Measurements from ENCODE around the gene WNT1.
A peak's percentile ranks its signal among the peaks of the same experiment; 100 is the strongest.

The WNT1 gene

DNA sequence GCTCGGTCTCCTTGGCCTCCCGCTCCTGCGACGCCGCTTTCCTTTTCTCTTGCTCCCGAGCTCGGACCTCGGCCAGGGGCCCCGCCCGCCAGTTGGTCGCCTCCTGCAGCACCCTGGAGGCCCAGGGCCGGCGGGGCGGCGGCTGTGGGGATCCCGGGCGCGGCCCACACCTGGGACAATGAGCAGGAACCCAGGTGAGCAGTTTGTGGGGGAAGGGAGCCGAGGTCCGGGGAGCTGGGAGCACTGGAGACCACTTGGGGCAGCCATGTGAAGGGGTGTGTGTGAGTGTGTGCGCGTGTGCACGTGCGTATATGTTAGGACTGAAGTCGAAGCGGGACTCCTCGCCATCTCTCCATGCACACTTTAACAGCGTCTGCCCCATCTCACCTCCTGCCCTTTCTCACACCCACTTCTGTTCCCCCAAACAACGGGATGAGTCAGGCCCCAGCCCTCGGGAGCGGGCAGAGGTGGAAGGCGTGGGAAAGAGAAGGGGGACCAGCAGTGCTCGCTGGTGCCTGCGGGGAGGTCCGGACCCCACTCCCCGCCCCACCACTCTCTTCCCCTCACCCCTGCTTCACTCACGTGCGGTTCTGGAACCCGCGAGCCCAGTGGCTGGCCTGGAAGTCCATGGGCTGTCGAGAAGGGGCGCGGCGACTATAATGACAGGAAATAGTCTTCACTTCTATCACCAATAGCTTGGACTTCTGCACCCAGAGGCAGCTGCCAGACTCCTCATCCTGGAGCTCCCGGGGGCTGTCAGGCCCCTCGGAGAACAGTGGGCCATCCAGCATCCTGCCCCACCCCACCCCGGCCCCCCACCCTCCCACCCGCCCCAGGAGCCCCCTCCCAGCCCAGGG, 20.6 kb downstream of the WNT1 start:
- POLR2A ChIA-PET = interaction anchor here (1.2 kb wide), 1 partner anchor 19 kb away, joined by 3 read pairs; the partner anchor contains the start of gene PRKAG1

DNA sequence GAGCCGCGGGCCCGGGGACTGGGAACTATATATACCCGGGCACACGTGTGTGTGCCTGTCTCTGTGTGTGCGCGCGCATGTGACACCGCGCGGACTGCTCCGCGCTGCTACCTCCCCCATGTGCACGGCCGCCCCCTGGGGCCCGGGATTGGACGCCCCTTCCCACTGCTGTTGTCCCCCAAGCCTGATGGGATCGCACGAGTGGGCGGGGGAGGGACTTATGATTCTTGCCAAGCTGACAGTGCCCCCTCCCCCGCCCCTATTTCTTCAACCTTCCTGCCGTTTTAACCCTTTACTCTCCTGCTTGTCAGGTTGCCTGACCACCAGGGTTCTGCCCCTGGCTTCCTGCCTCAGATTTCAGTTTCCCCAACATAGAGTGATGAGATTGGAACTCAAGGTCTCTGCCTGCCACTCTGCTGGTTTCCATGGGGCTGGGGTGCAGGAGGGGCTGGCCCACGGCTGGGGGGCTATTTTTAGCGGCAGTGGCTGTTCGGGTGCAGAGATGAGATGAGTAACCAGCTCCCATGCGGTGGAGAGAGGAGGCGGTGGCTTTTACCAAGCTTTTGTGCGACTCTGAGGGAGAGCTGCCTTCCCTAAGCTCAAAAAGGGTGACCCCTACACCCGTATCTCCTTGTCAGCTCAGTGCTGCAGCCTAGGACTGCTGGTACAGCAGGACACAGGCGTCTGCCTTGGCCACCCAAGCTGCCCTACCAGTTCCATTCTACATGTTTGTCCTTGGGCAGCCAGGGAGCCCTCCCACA, 21.4 kb downstream of the WNT1 start, which contains the start of gene DDN:
TSS of gene DDN (minus strand) at position 5 of the 761 bp plus-strand sequence. CDS start 88 bp downstream, outside the sequence.
- CTCF ChIA-PET = interaction anchor here (0.8 to 35.8 kb wide), 7 partner anchors 11 to 147 kb away, joined by 3 to 1340 read pairs (median 4); partner anchors contain the start of genes ARF3, PRKAG1, WNT1 and WNT10B

More for the DNA sequence above, 20.6 kb downstream of the WNT1 start:
- H3K4me3 ChIP-seq (ENCODE audit: low read depth, low read length) = peak overlapping the region; percentile 46
- DNase-seq (ENCODE audit: low read depth, low spot score) = no peak
- CTCF ChIA-PET = interaction anchor here (1.3 to 35.8 kb wide), 8 partner anchors 12 to 175 kb away, joined by 3 to 1340 read pairs (median 11); partner anchors contain the start of genes ARF3, DDX23, FKBP11 and PRKAG1
- TF ChIP-seq, protein P1, sequence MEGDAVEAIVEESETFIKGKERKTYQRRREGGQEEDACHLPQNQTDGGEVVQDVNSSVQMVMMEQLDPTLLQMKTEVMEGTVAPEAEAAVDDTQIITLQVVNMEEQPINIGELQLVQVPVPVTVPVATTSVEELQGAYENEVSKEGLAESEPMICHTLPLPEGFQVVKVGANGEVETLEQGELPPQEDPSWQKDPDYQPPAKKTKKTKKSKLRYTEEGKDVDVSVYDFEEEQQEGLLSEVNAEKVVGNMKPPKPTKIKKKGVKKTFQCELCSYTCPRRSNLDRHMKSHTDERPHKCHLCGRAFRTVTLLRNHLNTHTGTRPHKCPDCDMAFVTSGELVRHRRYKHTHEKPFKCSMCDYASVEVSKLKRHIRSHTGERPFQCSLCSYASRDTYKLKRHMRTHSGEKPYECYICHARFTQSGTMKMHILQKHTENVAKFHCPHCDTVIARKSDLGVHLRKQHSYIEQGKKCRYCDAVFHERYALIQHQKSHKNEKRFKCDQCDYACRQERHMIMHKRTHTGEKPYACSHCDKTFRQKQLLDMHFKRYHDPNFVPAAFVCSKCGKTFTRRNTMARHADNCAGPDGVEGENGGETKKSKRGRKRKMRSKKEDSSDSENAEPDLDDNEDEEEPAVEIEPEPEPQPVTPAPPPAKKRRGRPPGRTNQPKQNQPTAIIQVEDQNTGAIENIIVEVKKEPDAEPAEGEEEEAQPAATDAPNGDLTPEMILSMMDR (IDR thresholded peaks at IDR 0.05; ENCODE audit: insufficient read depth, low read length, missing control alignments) = no peak

DNA sequence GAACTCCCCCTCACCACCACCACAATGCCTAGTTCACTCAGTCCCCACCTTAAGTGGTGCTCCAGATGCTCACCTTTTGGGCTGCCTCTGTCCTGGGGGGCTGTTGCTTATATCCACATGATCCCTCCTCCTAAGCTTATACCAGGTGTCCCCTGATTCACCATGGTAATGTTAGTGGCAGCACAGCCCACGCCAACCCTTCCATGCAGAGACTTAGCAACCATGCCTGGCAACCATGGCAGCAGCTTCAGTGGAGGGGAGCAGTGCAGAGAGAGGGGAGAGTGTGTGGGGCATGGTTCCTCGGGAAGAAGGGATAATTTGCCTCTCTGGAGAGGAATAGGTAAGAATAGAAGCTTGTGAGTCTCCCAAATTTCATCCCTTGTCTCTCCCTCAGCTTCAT, 22.2 kb downstream of the WNT1 start:
- ChIA-PET POLR2A (interaction anchor here (0.8 to 1.9 kb wide), 2 partner anchors 14 to 20 kb away, joined by 3 to 7 read pairs; no protein-coding TSS in a partner anchor), CTCF (interaction anchor here (0.8 to 35.8 kb wide), 6 partner anchors 10 to 147 kb away, joined by 3 to 1340 read pairs (median 4); partner anchors contain the start of genes ARF3, PRKAG1, WNT1 and WNT10B)
- TF ChIP-seq, protein P1 (IDR thresholded peaks at IDR 0.05; ENCODE audit: insufficient read depth, low read length, missing control alignments) = no peak
- DNase-seq (ENCODE audit: low read depth, low spot score) = no peak
- H3K4me3 ChIP-seq (ENCODE audit: low read depth, low read length) = no peak overlapping the region

More for the DNA sequence above, 21.4 kb downstream of the WNT1 start, which contains the start of gene DDN:
- H3K4me3 ChIP-seq (ENCODE audit: low read depth, low read length) = peak within 1 kb of the TSS; percentile 46
- POLR2A ChIA-PET = interaction anchor here (0.8 to 1.9 kb wide), 2 partner anchors 15 to 20 kb away, joined by 3 to 7 read pairs; no protein-coding TSS in a partner anchor
- TF ChIP-seq, protein P1 (IDR thresholded peaks at IDR 0.05; ENCODE audit: insufficient read depth, low read length, missing control alignments) = peak; percentile 2
- DNase-seq (ENCODE audit: low read depth, low spot score) = no peak

DNA sequence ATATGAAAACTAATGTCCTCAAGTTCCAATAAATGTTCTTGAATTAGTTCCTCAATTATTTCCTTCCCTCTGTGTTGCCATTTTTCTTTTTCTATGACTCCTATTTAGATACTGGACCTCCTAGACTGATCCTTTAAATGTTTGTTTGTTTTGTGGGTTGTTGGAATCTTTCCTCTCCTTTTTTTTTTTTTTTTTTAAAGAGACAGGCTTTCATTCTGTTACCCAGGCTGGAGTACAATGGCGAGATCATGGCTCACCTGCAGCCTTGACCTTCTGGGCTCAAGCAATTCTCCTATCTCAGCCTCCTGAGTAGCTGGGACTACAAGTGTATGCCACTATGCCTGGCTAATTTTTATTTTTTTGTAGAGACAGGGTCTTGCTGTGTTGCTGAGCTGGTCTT, 30.8 kb downstream of the WNT1 start:
- DNase-seq (ENCODE audit: low read depth, low spot score) = no peak
- POLR2A ChIA-PET = interaction anchor here (0.7 kb wide), 1 partner anchor 122 kb away, joined by 3 read pairs; the partner anchor contains the start of gene TUBA1B
- no peak overlapping the region for H3K4me3 ChIP-seq (ENCODE audit: low read depth, low read length)
- TF ChIP-seq, protein P1 (IDR thresholded peaks at IDR 0.05; ENCODE audit: insufficient read depth, low read length, missing control alignments) = no peak
- CTCF ChIA-PET = interaction anchor here (0.6 to 35.8 kb wide), 4 partner anchors 10 to 226 kb away, joined by 3 to 1340 read pairs (median 154); partner anchors contain the start of genes ARF3, DDN, WNT1 and WNT10B

DNA sequence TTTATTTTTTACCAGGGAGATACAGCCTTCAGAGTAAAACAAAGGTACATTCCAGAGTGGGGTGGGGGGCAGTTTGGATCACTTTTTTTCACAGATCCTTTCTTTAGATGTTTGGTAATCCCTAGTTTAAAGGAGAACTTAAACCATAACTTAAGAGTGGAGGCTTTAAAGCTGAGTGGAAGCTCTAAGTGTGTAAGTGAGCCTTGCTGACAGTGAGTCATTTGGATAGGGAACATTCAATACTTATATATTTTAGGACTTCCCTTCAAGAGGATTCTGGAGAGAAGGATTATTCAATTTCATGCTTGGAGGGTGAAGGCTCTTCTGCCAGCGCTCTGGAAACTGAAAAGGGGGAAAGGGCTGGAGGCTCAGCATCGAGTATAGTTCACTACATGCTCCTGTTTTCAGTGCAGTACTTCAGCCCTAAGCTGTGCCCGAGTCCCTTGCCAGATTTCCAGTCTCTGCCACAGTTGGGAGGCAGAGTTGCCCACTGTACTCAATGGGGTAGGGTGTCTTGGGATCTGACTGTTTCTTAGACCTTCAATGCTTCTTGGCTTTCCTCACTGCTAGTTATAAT, 32.1 kb downstream of the WNT1 start:
- TF ChIP-seq, protein P1 (IDR thresholded peaks at IDR 0.05; ENCODE audit: insufficient read depth, low read length, missing control alignments) = no peak
- H3K4me3 ChIP-seq (ENCODE audit: low read depth, low read length) = no peak overlapping the region
- ChIA-PET POLR2A (no interaction called here), CTCF (interaction anchor here (1.4 to 35.8 kb wide), 4 partner anchors 8 to 39 kb away, joined by 4 to 1340 read pairs (median 154); partner anchors contain the start of genes ARF3, DDN, WNT1 and WNT10B)
- no peak for DNase-seq (ENCODE audit: low read depth, low spot score)

Data from AG04449 (cell line).